Endothelial cell (in vitro differentiated cells): ENCODE measurements around the gene ZNF81. TPM values are rescaled to one million over a fixed set of nuclear protein-coding genes. Genes with fewer than 3 reads are reported as not detected.
"Not testable (repeated sequence)": the region's sequence is repeated elsewhere in the genome, so short reads cannot be mapped to it uniquely, and the experiment has no call there.

ENCODE experiments used
- DNase-seq: peaks from one replicate; pipeline ENCODE4 v3.0.0; 2021; ENCODE audit warnings: low spot score
- H3K27ac Mint-ChIP-seq: one replicate; pipeline ENCODE4 v1.8.0; 2021; ENCODE audit warnings: mixed read lengths, inconsistent platforms; ENCODE audit not compliant: unreplicated experiment
- H3K27me3 Mint-ChIP-seq: one replicate; pipeline ENCODE4 v1.8.0; 2021; ENCODE audit warnings: mild to moderate bottlenecking, moderate library complexity, mixed read lengths, inconsistent platforms; ENCODE audit not compliant: unreplicated experiment
- H3K36me3 Mint-ChIP-seq: one replicate; pipeline ENCODE4 v1.8.0; 2021; ENCODE audit warnings: mild to moderate bottlenecking, low read depth, mixed read lengths, inconsistent platforms; ENCODE audit not compliant: unreplicated experiment
- H3K4me1 Mint-ChIP-seq: one replicate; pipeline ENCODE4 v1.8.0; 2021; ENCODE audit warnings: mild to moderate bottlenecking, mixed read lengths, inconsistent platforms; ENCODE audit not compliant: unreplicated experiment
- H3K4me3 Mint-ChIP-seq: one replicate; pipeline ENCODE4 v1.8.0; 2021; ENCODE audit warnings: mild to moderate bottlenecking, mixed read lengths, inconsistent platforms; ENCODE audit not compliant: unreplicated experiment
- H3K9me3 Mint-ChIP-seq: one replicate; pipeline ENCODE4 v1.8.0; 2021; ENCODE audit warnings: mixed read lengths, inconsistent platforms; ENCODE audit not compliant: unreplicated experiment
- CTCF ChIP-seq: fragments of 200-600 bp; sonication (generic); IDR thresholded peaks from one replicate; pipeline ENCODE4 v1.5.0; 2021; ENCODE audit warnings: antibody characterized with exemption; ENCODE audit not compliant: unreplicated experiment
- long read RNA-seq: library from polyadenylated mRNA; unstranded; transcript quantifications from one replicate; pipeline ENCODE4 v2.0.0, GENCODE V29; 2020; ENCODE audit not compliant: unreplicated experiment
- total RNA-seq: library from RNA; stranded (reverse); fragmentation: NEBNext Ultra II Directional; extraction: Animal tissue kit (Norgen Biotek cat#: 25700); gene quantifications from one replicate; pipeline ENCODE4 v1.2.1, GENCODE V29; 2021; ENCODE audit not compliant: unreplicated experiment

Gene ZNF81
- 8.8 TPM for total RNA-seq
- long read RNA-seq, partial matches to known transcripts = 0 of 1 reads
- long read RNA-seq, other reads (novel, unspliced or antisense) = 1 of 1 reads

- Mint-ChIP-seq H3K9me3 (no peaks in the 10 kb centered on the region), H3K27me3 (no peaks in the 10 kb centered on the region), H3K4me1 (no peaks in the 10 kb centered on the region), H3K36me3 (no peaks in the 10 kb centered on the region), H3K27ac (peak within 1 kb of the TSS; percentile 64), H3K4me3 (peak within 1 kb of the TSS; percentile 97)
- DNase-seq = peak; percentile 86
- TF ChIP-seq CTCF = no peak
Measured at GRCh38 chrX:47836164-47837072, at the start of gene ZNF81. Gene ZNF81, plus strand, starts transcription at chrX:47836902. Its CDS starts 9,366 bp downstream, at chrX:47846268.

GRCh38 chrX:47796433-47796906, 40.2 kb upstream of the ZNF81 start:
- Mint-ChIP-seq H3K4me3 (no peak overlapping the region), H3K4me1 (no peaks in the 10 kb centered on the region), H3K36me3 (no peaks in the 10 kb centered on the region), H3K9me3 (no peaks in the 10 kb centered on the region), H3K27me3 (no peaks in the 10 kb centered on the region), H3K27ac (no peak overlapping the region)
- TF ChIP-seq CTCF = no peak
- DNase-seq = no peak

- Mint-ChIP-seq H3K27me3 (no peaks in the 10 kb centered on the region), H3K4me1 (no peaks in the 10 kb centered on the region), H3K4me3 (no peak overlapping the region), H3K27ac (no peak overlapping the region), H3K36me3 (no peaks in the 10 kb centered on the region), H3K9me3 (no peaks in the 10 kb centered on the region)
- TF ChIP-seq CTCF = no peak
- DNase-seq = no peak
Measured at GRCh38 chrX:47797084-47797483, 39.6 kb upstream of the ZNF81 start.

- no peak for TF ChIP-seq CTCF
- Mint-ChIP-seq H3K27me3 (no peaks in the 10 kb centered on the region), H3K4me3 (no peak overlapping the region), H3K27ac (no peak overlapping the region), H3K4me1 (no peaks in the 10 kb centered on the region), H3K36me3 (no peaks in the 10 kb centered on the region), H3K9me3 (no peaks in the 10 kb centered on the region)
- no peak for DNase-seq
Measured at GRCh38 chrX:47798861-47799260, 37.8 kb upstream of the ZNF81 start.

GRCh38 chrX:47802589-47802988, 34.1 kb upstream of the ZNF81 start:
- H3K9me3 Mint-ChIP-seq = no peaks in the 10 kb centered on the region
- DNase-seq = no peak
- no peak for TF ChIP-seq CTCF
- H3K27me3 Mint-ChIP-seq = no peaks in the 10 kb centered on the region
- no peak overlapping the region for H3K4me3 Mint-ChIP-seq
- no peaks in the 10 kb centered on the region for H3K36me3 Mint-ChIP-seq
- no peak overlapping the region for H3K27ac Mint-ChIP-seq
- no peaks in the 10 kb centered on the region for H3K4me1 Mint-ChIP-seq

- H3K27me3 Mint-ChIP-seq, H3K27ac Mint-ChIP-seq: not testable (repeated sequence)
Measured at GRCh38 chrX:47803103-47803502, 33.6 kb upstream of the ZNF81 start.

More at GRCh38 chrX:47803103-47803502, 33.6 kb upstream of the ZNF81 start:
- DNase-seq, H3K4me3 Mint-ChIP-seq, H3K9me3 Mint-ChIP-seq, H3K4me1 Mint-ChIP-seq, H3K36me3 Mint-ChIP-seq: not testable (repeated sequence)
